NK-92 (cell line): Measurements from ENCODE around the gene FANCC.

ENCODE experiments used
- DNase-seq: peaks from one replicate; lab custom pipeline; 2025; ENCODE audit not compliant: unreplicated experiment; lab: John Stamatoyannopoulos, UW

FANCC gene

DNA sequence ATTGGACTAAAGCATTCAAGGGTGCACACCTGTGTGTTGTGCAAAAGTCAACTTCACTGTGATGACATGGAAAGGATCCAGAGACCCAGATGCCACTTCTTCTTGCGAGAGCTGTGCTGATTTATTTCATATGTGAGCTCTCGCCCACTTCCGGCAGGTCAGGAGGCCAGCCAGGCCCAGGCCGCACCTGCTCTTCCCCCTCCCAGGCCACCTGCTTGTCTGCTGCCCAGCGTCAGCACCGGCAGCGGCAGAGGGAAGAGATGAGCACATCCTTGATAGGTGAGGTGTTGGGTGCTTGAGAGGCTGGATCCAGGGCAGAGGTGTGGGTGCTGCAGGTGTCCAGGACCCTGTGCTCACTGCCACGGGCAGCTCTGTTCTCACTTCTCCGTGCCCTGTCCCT, 242.9 kb downstream of the FANCC start:
- DNase-seq: no peak

GRCh38 chr9:95073918-95074317, 243.6 kb downstream of the FANCC start:
- no peak for DNase-seq

DNA sequence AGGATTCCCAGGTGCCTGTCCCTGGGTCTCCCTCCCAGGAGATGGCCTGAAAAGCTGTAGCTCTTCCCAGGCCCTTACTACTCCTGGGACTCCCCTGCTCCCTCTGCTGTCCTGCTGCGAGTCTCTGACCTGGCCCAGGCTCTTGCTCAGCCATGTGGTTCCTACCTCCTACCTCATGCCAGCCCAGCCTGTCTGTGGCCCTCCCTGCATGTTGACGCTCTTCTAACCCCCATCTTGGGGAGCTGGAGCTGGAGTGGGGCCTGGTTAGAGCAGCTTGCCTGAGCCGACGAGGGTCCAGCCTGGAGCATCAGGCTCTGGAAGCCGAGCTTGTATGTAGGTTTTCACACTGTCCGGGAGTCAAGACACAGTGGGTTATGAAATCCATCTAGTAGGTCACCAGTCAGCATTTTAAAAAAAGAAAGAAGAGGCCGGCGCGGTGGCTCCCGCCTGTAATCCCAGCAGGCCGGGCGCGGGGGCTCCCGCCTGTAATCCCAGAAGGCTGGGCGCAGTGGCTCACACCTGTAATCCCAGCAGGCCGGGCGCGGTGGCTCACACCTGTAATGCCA, 244.4 kb downstream of the FANCC start:
- DNase-seq: no peak

GRCh38 chr9:95071925-95072324, 245.6 kb downstream of the FANCC start:
- no peak for DNase-seq

GRCh38 chr9:95071450-95071849, 246.1 kb downstream of the FANCC start:
- DNase-seq: no peak

GRCh38 chr9:95070549-95071021, 246.9 kb downstream of the FANCC start:
- no peak for DNase-seq

DNA sequence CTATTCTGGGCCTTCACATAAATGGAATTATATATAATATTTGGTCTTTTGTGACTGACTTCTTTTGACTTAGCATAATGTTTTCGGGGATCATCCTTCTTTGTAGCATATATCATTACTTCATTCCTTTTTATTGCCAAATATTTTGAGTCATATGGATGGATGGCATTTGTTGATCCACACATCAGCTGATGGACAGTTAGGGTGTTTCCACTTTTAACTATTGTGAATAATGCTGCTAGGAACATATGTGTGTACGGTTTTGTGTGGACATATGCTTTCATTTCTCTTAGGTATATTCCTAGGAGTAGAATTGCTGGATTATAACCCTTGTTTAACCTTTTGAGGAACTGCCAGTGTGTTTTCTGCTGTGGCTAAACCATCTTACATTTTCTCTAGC, 249.6 kb downstream of the FANCC start:
- DNase-seq: no peak

DNA sequence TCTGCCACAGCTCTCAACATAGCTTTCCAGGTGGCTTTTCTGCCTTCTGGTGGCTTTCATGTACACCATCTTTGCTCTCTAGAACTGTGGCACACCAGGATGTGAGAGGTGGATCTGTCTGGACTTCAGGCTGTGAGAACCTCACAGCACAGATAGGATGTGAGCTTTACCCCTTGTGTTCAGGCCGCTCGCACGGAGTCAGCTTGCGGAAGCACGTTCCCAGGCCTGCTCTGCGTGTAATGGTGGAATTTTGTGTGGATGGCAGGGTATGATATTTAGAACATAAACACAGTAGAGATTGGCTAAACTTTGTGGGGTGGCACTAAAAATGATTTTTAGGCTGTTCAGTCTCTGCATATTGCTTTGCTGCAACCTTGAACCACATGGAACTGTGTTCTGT, 250.5 kb downstream of the FANCC start:
- DNase-seq: no peak

DNA sequence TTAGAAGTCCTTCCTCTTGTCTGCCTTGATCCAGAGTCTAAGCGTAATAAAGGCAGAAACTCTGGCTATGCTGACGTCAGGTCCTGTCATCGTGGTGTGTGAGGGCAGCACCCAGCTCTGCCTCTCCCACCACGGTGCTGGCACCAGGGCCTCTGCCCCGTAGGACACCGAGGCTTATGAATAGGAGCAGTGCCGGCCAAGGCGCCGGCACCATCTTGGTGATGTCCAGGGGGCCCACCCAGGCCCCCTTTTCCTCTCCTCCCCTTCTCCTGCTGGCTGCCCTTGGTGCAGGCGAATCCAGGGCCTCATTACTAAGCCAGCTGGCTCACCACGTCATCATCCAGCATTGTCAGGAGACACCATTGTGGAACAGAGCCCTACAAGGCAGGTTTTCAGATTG, 252.3 kb downstream of the FANCC start:
- DNase-seq: no peak

DNA sequence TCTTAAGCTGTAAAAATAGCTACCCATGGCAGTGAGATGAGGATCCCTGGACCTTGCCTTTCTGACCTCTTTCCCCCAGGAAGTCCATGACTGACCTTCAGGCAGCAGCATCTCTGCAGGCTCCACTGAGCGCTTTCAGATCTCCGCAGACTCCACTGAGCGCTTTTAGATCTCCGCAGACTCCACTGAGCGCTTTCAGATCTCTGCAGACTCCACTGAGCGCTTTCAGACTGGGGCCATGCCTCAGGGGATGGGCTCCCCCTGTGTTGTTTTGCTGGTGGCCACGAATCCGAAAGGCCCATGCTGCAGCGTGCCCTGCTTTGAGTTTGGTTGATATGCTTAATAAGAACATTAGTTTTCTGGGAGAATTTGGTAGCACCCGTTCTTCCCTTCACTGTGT, 254.2 kb downstream of the FANCC start:
- no peak for DNase-seq

DNA sequence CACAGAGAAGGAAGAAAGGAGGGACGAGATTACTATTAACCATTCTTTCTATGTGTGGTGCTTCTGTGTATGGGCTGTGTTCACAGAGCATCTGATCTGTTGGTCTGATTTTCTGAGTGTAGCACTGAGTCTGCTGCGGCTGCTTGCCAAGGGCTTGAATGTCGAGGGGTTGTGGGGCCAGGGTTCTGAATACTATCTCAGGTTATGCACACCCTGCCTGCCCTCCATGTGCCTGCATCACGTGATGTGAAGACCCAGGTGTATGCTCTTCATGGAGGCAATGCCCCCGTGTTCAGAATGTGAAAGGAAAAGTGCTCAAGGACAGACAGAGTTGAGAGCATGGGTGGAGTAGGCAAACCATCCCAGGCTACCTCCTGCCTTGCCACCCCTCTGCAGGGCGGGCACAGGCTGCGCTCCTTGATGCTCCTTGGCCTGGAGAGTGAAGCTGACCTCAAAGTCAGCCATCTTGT, 254.9 kb downstream of the FANCC start:
- DNase-seq: no peak

- no peak for DNase-seq
Observed at GRCh38 chr9:95061916-95062595, 255.5 kb downstream of the FANCC start.

- no peak for DNase-seq
Observed at GRCh38 chr9:95060916-95061315, 256.6 kb downstream of the FANCC start.

DNA sequence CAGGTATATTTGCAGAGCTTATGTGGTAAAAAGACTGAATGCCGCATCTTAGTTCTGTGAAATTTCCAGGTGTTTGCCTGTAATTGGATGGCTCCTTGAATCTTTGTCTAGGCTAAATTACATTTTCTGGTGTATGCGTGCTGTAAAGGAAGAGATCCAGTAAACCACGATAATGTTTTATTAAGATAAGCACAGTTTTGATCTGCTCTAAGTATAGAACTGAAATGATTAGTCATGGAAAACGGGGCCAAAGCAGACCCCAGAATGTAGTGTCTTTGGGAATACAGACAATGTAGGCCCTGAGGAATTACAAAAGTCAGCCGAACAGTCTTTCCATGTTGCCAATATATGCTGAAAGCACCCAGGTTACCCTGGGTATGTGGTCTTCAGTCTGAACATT, 257.3 kb downstream of the FANCC start:
- no peak for DNase-seq

DNA sequence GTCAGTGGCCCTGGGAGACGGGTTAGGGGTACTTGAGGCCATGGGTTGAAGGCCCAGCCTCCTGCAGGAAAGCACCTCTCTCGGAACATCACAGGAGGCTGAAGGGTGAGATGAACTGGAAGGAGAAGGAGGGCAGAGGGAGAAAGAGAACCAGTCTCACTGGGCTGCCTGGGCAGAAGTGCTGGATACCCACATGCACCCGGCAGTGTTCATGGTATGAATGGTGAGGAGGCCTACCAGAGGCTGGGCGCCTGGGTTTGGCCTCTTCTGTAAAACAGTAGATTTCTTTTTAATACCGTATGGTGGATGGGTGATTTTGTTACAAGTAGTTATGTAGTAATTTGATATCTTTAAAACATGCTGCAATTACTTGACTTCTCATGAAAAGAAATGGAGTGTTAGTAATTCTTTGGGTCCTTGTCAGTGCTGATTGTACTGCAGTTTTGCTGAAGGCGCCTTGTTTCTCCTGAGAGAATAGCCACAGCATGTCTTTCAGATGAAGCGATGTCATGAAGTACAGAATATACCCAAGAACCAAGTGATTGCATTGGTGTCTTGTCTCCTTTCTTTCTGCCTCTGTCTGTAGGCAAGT, 258.6 kb downstream of the FANCC start:
- no peak for DNase-seq

DNA sequence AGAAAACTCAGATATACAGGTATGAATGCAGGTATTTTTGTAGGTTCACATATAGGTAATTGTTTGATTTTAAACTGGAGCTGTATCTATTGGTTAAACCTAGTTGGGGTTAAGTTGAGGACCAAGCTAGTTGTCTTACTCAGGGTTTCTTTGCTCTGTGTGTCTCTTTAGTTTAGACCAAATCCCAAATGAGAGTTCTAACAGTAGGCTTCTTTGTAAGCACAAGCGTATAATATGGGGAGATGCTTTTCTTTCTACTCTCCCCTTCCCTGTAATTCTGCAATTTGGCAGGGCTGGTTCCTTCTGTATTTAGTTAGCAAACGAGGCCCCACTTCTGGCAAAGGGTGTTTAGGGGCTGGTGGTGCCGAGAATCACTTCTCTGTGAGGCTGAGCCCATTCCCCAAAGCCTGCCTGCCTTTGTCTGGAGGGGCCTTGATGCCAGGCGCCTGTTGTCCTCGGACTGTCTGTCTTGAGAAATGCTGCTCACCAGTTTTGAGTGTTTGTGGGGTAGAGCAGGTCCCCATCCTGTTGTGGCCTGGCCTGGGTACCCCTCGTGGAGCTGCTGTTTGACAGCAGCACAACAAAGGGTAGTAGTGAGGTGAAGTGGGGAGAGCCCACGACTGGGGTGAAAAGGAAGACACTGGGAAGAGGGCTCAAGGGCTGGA, 259.3 kb downstream of the FANCC start:
- DNase-seq: no peak

GRCh38 chr9:95057101-95057500, 260.4 kb downstream of the FANCC start:
- DNase-seq: no peak

DNA sequence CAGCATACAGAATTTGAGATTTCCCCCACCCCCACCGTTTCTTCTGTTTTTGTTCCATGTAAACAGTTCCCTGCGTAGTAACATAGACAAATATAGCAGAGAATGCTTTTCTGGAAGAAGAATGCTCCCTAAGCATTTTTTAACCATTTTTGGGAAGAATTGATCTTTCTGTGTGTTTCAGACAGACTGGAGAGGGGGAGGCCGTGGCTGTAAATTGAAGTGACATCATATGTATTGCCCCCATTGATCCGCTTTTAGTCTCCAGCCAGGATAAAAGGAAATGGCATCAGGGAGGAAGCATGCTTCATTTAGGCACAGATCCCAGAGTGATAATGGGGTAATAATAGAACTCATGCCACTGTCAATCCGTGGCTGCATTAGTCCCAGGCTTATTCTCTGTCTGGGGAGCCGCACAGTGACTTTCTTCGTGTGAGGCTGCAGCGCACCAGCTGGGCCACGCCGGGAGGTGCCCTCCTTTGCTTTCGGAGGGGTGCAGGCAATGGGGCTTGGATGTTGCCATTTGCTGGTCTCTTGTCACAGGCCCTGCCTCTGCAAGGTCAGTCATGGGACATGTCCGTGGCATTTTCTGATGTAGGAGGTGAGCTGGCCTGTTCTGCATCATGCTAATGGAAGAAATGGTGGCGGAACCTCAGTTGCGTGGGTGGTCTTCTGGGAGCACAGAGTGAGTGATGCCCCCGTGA, 261.5 kb downstream of the FANCC start:
- no peak for DNase-seq

DNA sequence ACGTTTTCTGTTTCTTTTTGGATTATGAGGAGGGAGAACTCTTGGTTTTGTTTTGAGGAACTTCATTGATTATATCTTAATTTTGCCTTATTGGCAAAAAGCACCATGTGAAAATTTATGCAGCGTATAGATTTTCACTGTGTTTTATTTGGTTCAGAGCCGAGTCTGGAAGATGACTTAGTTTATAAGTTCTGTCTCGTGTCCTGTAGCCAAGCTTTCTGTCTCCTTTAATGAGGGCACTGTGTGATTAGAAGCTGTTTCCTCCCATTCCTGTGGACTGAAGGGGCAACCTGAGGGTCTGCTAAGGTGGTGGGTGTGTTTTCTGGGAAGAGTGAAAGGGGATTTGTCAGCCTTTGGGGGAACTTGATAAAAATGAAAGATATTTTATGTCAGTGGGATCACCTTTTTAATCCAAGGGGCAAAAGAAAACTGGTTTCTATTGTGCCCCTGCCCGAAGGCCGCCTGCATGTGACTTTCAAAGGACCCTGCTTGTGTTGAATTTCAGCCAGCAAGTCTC, 262.1 kb downstream of the FANCC start:
- DNase-seq: no peak

DNA sequence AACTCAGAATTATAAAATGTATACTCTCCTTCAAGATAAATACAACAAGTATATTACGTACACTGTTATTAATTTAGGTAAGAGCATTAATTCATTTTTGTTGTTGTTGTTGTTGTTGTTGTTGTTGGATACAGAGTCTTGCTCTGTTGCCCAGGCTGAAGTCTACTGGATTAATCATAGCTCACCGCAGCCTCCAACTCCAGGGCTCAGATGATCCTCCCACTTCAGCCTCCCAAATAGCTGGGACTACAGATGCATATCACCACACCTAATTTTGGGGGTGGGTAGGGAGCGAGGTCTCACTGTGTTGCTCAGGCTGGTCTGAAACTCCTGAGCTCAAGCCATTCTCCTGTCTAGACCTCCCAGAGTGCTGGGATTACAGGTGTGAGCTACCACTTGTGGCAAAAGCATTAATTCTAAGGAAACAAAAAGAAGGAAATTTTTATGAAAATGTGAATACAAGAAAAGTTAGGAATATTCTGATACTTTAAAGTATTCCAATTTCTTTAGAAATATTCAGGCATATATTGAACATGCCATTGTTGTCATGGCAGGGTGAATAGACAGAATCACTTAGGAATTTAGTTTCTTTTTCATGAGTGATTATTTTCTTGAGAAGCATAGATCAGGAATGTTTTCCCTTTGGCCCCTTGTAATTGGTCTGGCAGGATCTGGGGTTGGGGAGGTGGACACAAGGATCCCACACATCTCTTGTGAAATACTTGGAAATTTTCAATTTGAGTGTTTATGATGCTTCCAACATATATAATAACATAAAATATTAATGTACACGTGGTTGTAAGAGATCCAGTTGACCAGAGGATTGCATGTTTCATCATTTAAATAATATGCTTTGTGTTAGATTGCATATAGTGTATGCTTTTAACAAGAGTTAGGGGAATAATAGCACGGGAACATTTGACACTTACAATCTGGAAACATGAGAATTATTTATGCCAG, 263.6 kb downstream of the FANCC start:
- DNase-seq: no peak
